GOT3 (cell line): Measurements from ENCODE around the gene DOK1.

Experiments
- DNase-seq: peaks from one replicate; lab custom pipeline; 2025; ENCODE audit warnings: mixed read lengths; lab: John Stamatoyannopoulos, UW

DOK1 gene

GRCh38 chr2:74567881-74568280 is 13.4 kb downstream of the DOK1 start:
- DNase-seq, result no peak

GRCh38 chr2:74569686-74570085 is 15.2 kb downstream of the DOK1 start:
- DNase-seq, result no peak

GRCh38 chr2:74571058-74571457 is 16.5 kb downstream of the DOK1 start:
- DNase-seq, result no peak

GRCh38 chr2:74572178-74572925 is 17.8 kb downstream of the DOK1 start:
- no peak for DNase-seq

- DNase-seq, result no peak
Observed at GRCh38 chr2:74573747-74574562, 19.4 kb downstream of the DOK1 start.

- DNase-seq, result no peak
Observed at GRCh38 chr2:74575320-74575719, 20.8 kb downstream of the DOK1 start.

- no peak for DNase-seq
Observed at GRCh38 chr2:74576211-74576862, 21.8 kb downstream of the DOK1 start.

- no peak for DNase-seq
Observed at GRCh38 chr2:74576863-74577229, 22.3 kb downstream of the DOK1 start.

- no peak for DNase-seq
Observed at GRCh38 chr2:74577448-74577847, 22.9 kb downstream of the DOK1 start.

- DNase-seq, result no peak
Observed at GRCh38 chr2:74578408-74578807, 23.9 kb downstream of the DOK1 start.

- DNase-seq, result no peak
Observed at GRCh38 chr2:74581463-74581862, 26.9 kb downstream of the DOK1 start.

- DNase-seq, result no peak
Observed at GRCh38 chr2:74582184-74582583, 27.7 kb downstream of the DOK1 start.

GRCh38 chr2:74583504-74583903 is 29.0 kb downstream of the DOK1 start:
- no peak for DNase-seq

- DNase-seq, result no peak
Observed at GRCh38 chr2:74584088-74584645, 29.6 kb downstream of the DOK1 start.

- no peak for DNase-seq
Observed at GRCh38 chr2:74585406-74586185, 31.1 kb downstream of the DOK1 start.

- DNase-seq, result no peak
Observed at GRCh38 chr2:74587664-74588277, 33.3 kb downstream of the DOK1 start.

- DNase-seq, result no peak
Observed at GRCh38 chr2:74588664-74589063, 34.1 kb downstream of the DOK1 start.

- DNase-seq, result no peak
Observed at GRCh38 chr2:74593826-74594772, 39.6 kb downstream of the DOK1 start.

- no peak for DNase-seq
Observed at GRCh38 chr2:74596584-74596983, 42.1 kb downstream of the DOK1 start.

GRCh38 chr2:74597410-74597809 is 42.9 kb downstream of the DOK1 start:
- DNase-seq, result no peak
